ENCODE measurements around the gene KCNK18. TPM values are rescaled to one million over a fixed set of nuclear protein-coding genes. Genes with fewer than 3 reads are reported as not detected.

KCNK18 gene
- total RNA-seq, 1 experiment from 2014 or later = not detected

DNA sequence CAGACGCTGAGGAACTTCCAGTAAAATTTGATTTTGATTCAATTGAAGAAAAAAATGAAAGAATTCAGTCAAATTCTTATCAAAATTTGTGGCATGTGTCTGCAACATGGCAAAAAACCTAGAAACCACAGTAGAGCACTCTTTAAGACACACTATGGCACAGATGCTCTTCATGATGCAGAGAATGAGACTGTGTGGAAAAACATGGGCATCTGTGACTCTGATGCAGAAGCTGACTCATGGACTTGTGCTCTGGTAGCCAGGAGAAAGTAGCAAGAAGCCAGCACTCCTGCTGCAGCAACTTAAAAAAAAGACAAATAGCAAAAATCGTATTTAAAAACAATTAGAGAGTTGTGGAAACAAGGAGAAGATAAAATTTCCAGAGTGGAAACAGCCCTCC is 8.9 kb upstream of the KCNK18 start:
- Histone ChIP-seq H3K79me2 (ENCODE audit: insufficient read depth, low read length) (no peaks in the 10 kb centered on the region), H2AFZ (ENCODE audit: low read length) (no peak overlapping the region), H3K79me1 (ENCODE audit: insufficient read depth, low read depth, low read length, poor library complexity, severe bottlenecking) (no peaks in the 10 kb centered on the region), H3K27ac (ENCODE audit: insufficient read length, low read depth, low read length) (no peak overlapping the region), H2BK12ac (ENCODE audit: insufficient read length, low read depth, low read length) (no peak overlapping the region), H2AK5ac (ENCODE audit: insufficient read length, low read length) (no peak overlapping the region), H3K56ac (ENCODE audit: insufficient read length, low read depth, low read length) (no peak overlapping the region), H3K23me2 (ENCODE audit: insufficient read length, low read depth, low read length, poor library complexity, severe bottlenecking) (no peaks in the 10 kb centered on the region), H3K14ac (ENCODE audit: insufficient read depth, low read length) (no peak overlapping the region), H3K4ac (ENCODE audit: low read depth, low read length) (no peak overlapping the region), H3T11ph (ENCODE audit: low read length) (no peak overlapping the region), H4K5ac (ENCODE audit: insufficient read length, low read depth, low read length) (no peak overlapping the region), H3K9ac (ENCODE audit: extremely low read depth, insufficient read length, low read length) (no peak overlapping the region), H2BK5ac (ENCODE audit: insufficient read length, low read length) (no peak overlapping the region), H4K91ac (ENCODE audit: insufficient read length, low read depth, low read length) (no peak overlapping the region), H3K23ac (ENCODE audit: insufficient read length, low read depth, low read length) (no peak overlapping the region), H2BK15ac (ENCODE audit: low read depth, low read length) (no peak overlapping the region), H3K27me3 (ENCODE audit: insufficient read depth, low read length) (peaks cover 2% of the 10 kb centered on the region; the same call in 1 of the 2 replicates), H2BK120ac (ENCODE audit: low read depth, low read length, poor library complexity, severe bottlenecking) (no peak overlapping the region), H2BK20ac (ENCODE audit: low read depth, low read length, poor library complexity, severe bottlenecking) (no peak overlapping the region), H3K4me1 (ENCODE audit: insufficient read depth, low read length) (no peaks in the 10 kb centered on the region), H3K18ac (ENCODE audit: insufficient read length, low read depth, low read length) (no peak overlapping the region), H4K20me1 (ENCODE audit: control insufficient read depth, insufficient read depth, insufficient read length) (no peaks in the 10 kb centered on the region), H4K8ac (replicated peaks; ENCODE audit: insufficient read length, low read depth, low read length) (no peak overlapping the region), H3K4me2 (ENCODE audit: insufficient read depth, insufficient read length, low read length) (no peak overlapping the region), H3K9me3 (ENCODE audit: control insufficient read depth, low read depth, low read length) (no peaks in the 10 kb centered on the region)
- H3K4me1 Mint-ChIP-seq = peaks cover 3% of the 10 kb centered on the region in 2 experiments; a peak in 2 of 4 replicates
- peaks cover 20% of the 10 kb centered on the region for H3K27me3 Mint-ChIP-seq (ENCODE audit: low read depth)
- peak overlapping the region in 1 of 3 experiments; percentile 56; a peak in 1 of 7 replicates for H3K27ac Mint-ChIP-seq
- DNase-seq = no peak
- WGBS (ENCODE audit: extremely low coverage, insufficient read length, low lambda C conversion rate) = no CpG with 5 or more reads among the region's 2 CpGs
- no peak overlapping the region for H3K4me3 Mint-ChIP-seq
- TF ChIP-seq CTCF (conservative IDR thresholded peaks at IDR 0.05) = no peak
- peaks cover 0 to 7% (median 0%) of the 10 kb centered on the region in 3 experiments; a peak in 2 of 7 replicates for H3K36me3 Mint-ChIP-seq (ENCODE audit: insufficient read depth in 1 of 3, low read depth in 3 of 3)
- H3K9me3 Mint-ChIP-seq = peaks cover 10 to 13% of the 10 kb centered on the region in 2 experiments

Data from H9 (cell line).